ENCODE results near the gene NOB1.
"Not testable (repeated sequence)": the region's sequence is repeated elsewhere in the genome, so short reads cannot be mapped to it uniquely, and the experiment has no call there.

NOB1 gene

GRCh38 chr16:69744363-69745231 is 10.1 kb downstream of the NOB1 start:
- H3K4me3 ChIP-seq (ENCODE audit: low read length), result no peak overlapping the region
- no peak for TF ChIP-seq ZNF274 (IDR thresholded peaks at IDR 0.05; ENCODE audit: low read depth, low read length)

GRCh38 chr16:69741951-69742904 is 12.5 kb downstream of the NOB1 start:
- TF ChIP-seq ZNF274 (IDR thresholded peaks at IDR 0.05; ENCODE audit: low read depth, low read length), result no peak
- H3K4me3 ChIP-seq (ENCODE audit: low read length), result no peak overlapping the region

GRCh38 chr16:69741519-69741918 is 13.2 kb downstream of the NOB1 start:
- TF ChIP-seq ZNF274 (IDR thresholded peaks at IDR 0.05; ENCODE audit: low read depth, low read length), result no peak
- no peak overlapping the region for H3K4me3 ChIP-seq (ENCODE audit: low read length)

GRCh38 chr16:69732101-69732500 is 22.6 kb downstream of the NOB1 start:
- TF ChIP-seq ZNF274 (IDR thresholded peaks at IDR 0.05; ENCODE audit: low read depth, low read length), result no peak
- no peak overlapping the region for H3K4me3 ChIP-seq (ENCODE audit: low read length)

- not testable (repeated sequence) for H3K4me3 ChIP-seq (ENCODE audit: low read length)
Measured at GRCh38 chr16:69731280-69731679, 23.4 kb downstream of the NOB1 start.

GRCh38 chr16:69729030-69729429 is 25.7 kb downstream of the NOB1 start:
- H3K4me3 ChIP-seq (ENCODE audit: low read length), result not testable (repeated sequence)

- H3K4me3 ChIP-seq (ENCODE audit: low read length), result no peak overlapping the region
- TF ChIP-seq ZNF274 (IDR thresholded peaks at IDR 0.05; ENCODE audit: low read depth, low read length), result no peak
Measured at GRCh38 chr16:69727916-69728270, 26.8 kb downstream of the NOB1 start.

GRCh38 chr16:69726313-69727060 is 28.2 kb downstream of the NOB1 start, which contains the start of gene NQO1:
Gene NQO1, minus strand, starts transcription at chr16:69726560. Its CDS starts 121 bp downstream, at chr16:69726439.
- peak within 1 kb of the TSS; percentile 88 for H3K4me3 ChIP-seq (ENCODE audit: low read length)
- no peak for TF ChIP-seq ZNF274 (IDR thresholded peaks at IDR 0.05; ENCODE audit: low read depth, low read length)

- peak overlapping the region; percentile 88 for H3K4me3 ChIP-seq (ENCODE audit: low read length)
- no peak for TF ChIP-seq ZNF274 (IDR thresholded peaks at IDR 0.05; ENCODE audit: low read depth, low read length)
Measured at GRCh38 chr16:69725480-69726312, 29.0 kb downstream of the NOB1 start.

- H3K4me3 ChIP-seq (ENCODE audit: low read length), result no peak overlapping the region
- no peak for TF ChIP-seq ZNF274 (IDR thresholded peaks at IDR 0.05; ENCODE audit: low read depth, low read length)
Measured at GRCh38 chr16:69724981-69725479, 29.7 kb downstream of the NOB1 start.

GRCh38 chr16:69724414-69724873 is 30.3 kb downstream of the NOB1 start:
- no peak overlapping the region for H3K4me3 ChIP-seq (ENCODE audit: low read length)
- TF ChIP-seq ZNF274 (IDR thresholded peaks at IDR 0.05; ENCODE audit: low read depth, low read length), result no peak

GRCh38 chr16:69721441-69721957 is 33.2 kb downstream of the NOB1 start:
- TF ChIP-seq ZNF274 (IDR thresholded peaks at IDR 0.05; ENCODE audit: low read depth, low read length), result no peak
- no peak overlapping the region for H3K4me3 ChIP-seq (ENCODE audit: low read length)
